Activated CD4-positive, alpha-beta T cell treated with anti-CD3 and anti-CD28 coated beads, Interleukin-2, amount 10 ng/mL, durations not matched to agents 7 days and 5 days (primary cell): ENCODE measurements around the gene NFATC2. TPM values are rescaled to one million over a fixed set of nuclear protein-coding genes. Genes with fewer than 3 reads are reported as not detected.
A peak's percentile ranks its signal among the peaks of the same experiment; 100 is the strongest.

Experiments used
- CTCF ChIA-PET: fragments of 350-600 bp; sonication (Branson Sonifier 250); formaldehyde crosslinking; loops from one replicate; lab custom pipeline; 2021; ENCODE audit warnings: antibody characterized with exemption; lab: Charles Lee
- POLR2A ChIA-PET: fragments of 350-600 bp; sonication (Branson Sonifier 250); formaldehyde crosslinking; loops from one replicate; lab custom pipeline; 2021; ENCODE audit warnings: antibody characterized with exemption; lab: Charles Lee
- DNase-seq: peaks from one replicate; pipeline ENCODE4 v3.0.0-alpha.2; 2020
- H3K27ac Mint-ChIP-seq: one replicate; pipeline ENCODE4 v1.8.0; 2021; ENCODE audit warnings: mild to moderate bottlenecking, moderate library complexity, mixed read lengths
- H3K27me3 Mint-ChIP-seq: one replicate; pipeline ENCODE4 v1.8.0; 2021; ENCODE audit warnings: mixed read lengths
- H3K36me3 Mint-ChIP-seq: one replicate; pipeline ENCODE4 v1.8.0; 2021; ENCODE audit warnings: low read depth, mixed read lengths
- H3K4me1 Mint-ChIP-seq: one replicate; pipeline ENCODE4 v1.8.0; 2021; ENCODE audit warnings: mixed read lengths
- H3K4me3 Mint-ChIP-seq: one replicate; pipeline ENCODE4 v1.8.0; 2021; ENCODE audit warnings: mild to moderate bottlenecking, moderate library complexity, mixed read lengths
- H3K9me3 Mint-ChIP-seq: one replicate; pipeline ENCODE4 v1.8.0; 2021; ENCODE audit warnings: mixed read lengths
- total RNA-seq, 2 experiments: library from RNA; stranded (reverse); gene quantifications; one replicate each; pipeline ENCODE4 v1.2.3, GENCODE V29; 2021

NFATC2 gene
- total RNA-seq, 2 experiments from 2014 or later: 62.0 to 68.8 TPM

DNA sequence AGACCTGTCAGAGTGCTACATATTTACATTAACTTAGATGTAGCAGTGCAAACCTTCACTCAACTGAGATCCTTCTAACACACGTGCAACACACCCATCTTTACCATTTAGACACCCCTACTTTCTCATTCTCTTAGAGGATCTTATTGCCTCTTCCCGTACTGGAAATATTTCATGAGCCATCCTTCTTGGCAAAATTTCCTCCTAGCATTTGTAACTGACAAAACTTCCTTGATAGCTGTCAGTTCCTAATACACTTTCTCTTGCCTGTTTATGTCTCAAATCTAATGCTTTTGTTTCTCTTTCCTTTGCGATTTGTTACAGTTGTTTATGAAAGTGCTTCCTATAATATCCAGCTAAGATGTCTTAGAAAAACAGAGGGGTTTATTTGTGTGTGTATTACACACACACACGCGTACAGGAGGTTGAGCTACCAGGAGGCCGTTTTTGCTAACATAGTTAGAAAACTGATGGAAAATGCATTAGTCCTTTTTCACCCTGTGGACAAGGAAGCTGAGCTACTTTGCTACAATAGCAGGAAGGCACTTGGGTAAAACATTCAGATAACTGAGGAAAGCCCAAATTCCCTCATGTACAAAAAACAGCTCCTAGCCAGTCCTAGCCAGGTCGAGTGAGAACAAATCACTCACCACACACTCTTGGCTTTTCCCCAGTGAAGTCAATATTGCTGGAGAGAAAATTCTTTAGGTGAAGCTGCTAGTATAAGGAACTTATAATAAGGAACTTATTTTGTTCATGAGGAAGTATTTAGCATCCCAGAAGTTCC, 153.6 kb downstream of the NFATC2 start:
- H3K4me3 Mint-ChIP-seq: no peak overlapping the region
- H3K9me3 Mint-ChIP-seq: no peaks in the 10 kb centered on the region
- ChIA-PET CTCF (interaction anchor here (1.0 to 1.4 kb wide), 4 partner anchors 10 to 206 kb away, joined by 3 to 5 read pairs (median 4); no protein-coding TSS in a partner anchor), POLR2A (no interaction called here)
- H3K27me3 Mint-ChIP-seq: no peaks in the 10 kb centered on the region
- H3K27ac Mint-ChIP-seq: peak overlapping the region; percentile 76
- H3K4me1 Mint-ChIP-seq: peaks cover 65% of the 10 kb centered on the region
- peaks cover 70% of the 10 kb centered on the region for H3K36me3 Mint-ChIP-seq
- DNase-seq: no peak

DNA sequence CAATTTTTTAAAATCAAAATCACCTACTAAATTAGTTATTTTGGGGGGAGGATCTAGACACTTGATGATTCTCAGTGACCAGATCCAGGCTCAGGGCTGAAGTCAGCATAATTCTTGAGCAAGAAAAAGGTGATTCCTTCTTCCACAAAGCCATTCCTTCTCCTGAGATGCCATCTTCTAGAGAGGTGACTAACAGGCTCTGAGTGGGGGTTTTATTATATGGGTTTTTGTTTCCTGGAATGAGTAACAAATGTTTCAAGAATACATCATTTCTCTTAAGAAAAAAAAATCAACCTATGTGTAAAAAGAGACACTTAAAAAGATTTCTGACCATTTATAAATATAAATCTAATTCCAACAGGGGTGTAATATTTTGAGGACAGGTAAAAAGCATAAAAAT, 154.3 kb downstream of the NFATC2 start:
- H3K4me1 Mint-ChIP-seq: peaks cover 65% of the 10 kb centered on the region
- peaks cover 73% of the 10 kb centered on the region for H3K36me3 Mint-ChIP-seq
- CTCF ChIA-PET: interaction anchor here (1.2 kb wide), 1 partner anchor 207 kb away, joined by 3 read pairs; no protein-coding TSS in a partner anchor
- no peak for DNase-seq
- no peak overlapping the region for H3K27ac Mint-ChIP-seq
- H3K9me3 Mint-ChIP-seq: no peaks in the 10 kb centered on the region
- no peak overlapping the region for H3K4me3 Mint-ChIP-seq
- H3K27me3 Mint-ChIP-seq: no peaks in the 10 kb centered on the region
- POLR2A ChIA-PET: no interaction called here

DNA sequence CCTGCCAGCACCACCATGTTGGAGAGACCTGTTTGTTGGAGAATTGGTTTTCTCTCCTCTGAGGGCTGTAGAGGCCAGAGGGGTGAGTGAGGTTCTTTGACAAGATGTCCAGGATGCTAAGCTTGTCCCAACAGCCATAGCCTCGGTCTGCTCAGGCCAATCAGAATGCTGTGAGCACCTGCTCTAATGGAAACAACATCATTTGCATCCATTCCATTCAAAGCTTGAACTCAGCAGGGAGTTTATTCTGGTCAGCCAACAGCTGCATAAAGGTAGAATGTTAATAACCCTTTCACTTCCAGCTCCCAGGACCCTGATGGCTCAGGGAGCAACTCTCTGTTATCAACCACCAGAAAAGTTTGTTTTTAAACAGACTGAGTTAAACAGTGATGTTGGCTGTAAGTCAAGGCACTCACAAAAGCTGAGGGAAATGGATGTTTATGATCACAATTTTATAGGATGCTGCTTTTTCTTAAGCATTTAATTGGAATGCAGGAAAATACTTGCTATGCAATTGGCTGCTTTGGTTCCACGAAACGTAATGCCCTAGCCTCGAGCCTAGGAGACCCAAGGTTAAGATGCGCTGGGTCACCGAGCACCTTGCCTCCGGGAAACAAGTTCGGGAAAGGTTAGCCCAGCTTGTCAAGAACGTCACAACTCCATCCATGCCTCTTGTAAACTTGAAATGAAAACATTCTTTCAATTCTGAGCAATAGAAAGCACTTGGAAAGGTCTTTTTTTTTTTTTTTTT, 155.2 kb downstream of the NFATC2 start:
- CTCF ChIA-PET: interaction anchor here (1.0 to 2.0 kb wide), 3 partner anchors 9 to 223 kb away, joined by 3 to 9 read pairs (median 6); no protein-coding TSS in a partner anchor
- POLR2A ChIA-PET: no interaction called here
- no peak for DNase-seq
- Mint-ChIP-seq H3K4me1 (peaks cover 65% of the 10 kb centered on the region), H3K9me3 (no peaks in the 10 kb centered on the region), H3K27me3 (no peaks in the 10 kb centered on the region), H3K27ac (no peak overlapping the region), H3K36me3 (peaks cover 64% of the 10 kb centered on the region), H3K4me3 (no peak overlapping the region)

DNA sequence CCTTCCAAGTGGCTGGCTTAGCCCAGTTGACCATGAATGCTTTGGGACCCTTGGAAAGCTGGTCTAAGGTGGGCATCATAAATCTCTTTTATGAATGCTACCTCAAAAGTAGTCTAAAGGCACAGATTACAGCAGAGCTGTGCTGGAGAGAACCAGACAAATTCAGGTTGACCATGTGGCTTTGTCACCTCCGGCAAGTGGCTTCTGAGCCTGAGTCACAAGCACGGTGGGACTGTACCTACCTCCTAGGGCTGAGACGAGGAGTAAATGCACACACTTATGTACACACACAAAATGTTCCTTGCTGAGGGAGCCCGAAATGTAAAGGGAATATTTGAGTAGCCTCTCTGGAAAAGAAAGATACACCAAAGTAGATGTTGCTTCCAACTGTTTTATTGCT, 155.9 kb downstream of the NFATC2 start:
- no peaks in the 10 kb centered on the region for H3K9me3 Mint-ChIP-seq
- no peaks in the 10 kb centered on the region for H3K27me3 Mint-ChIP-seq
- H3K36me3 Mint-ChIP-seq: peaks cover 58% of the 10 kb centered on the region
- H3K4me1 Mint-ChIP-seq: peaks cover 65% of the 10 kb centered on the region
- CTCF ChIA-PET: interaction anchor here (0.8 to 2.0 kb wide), 10 partner anchors 9 to 224 kb away, joined by 3 to 9 read pairs (median 4); partner anchors contain the start of gene NFATC2
- peak overlapping the region; percentile 7 for H3K27ac Mint-ChIP-seq
- POLR2A ChIA-PET: no interaction called here
- H3K4me3 Mint-ChIP-seq: no peak overlapping the region
- peak; percentile 23 for DNase-seq

DNA sequence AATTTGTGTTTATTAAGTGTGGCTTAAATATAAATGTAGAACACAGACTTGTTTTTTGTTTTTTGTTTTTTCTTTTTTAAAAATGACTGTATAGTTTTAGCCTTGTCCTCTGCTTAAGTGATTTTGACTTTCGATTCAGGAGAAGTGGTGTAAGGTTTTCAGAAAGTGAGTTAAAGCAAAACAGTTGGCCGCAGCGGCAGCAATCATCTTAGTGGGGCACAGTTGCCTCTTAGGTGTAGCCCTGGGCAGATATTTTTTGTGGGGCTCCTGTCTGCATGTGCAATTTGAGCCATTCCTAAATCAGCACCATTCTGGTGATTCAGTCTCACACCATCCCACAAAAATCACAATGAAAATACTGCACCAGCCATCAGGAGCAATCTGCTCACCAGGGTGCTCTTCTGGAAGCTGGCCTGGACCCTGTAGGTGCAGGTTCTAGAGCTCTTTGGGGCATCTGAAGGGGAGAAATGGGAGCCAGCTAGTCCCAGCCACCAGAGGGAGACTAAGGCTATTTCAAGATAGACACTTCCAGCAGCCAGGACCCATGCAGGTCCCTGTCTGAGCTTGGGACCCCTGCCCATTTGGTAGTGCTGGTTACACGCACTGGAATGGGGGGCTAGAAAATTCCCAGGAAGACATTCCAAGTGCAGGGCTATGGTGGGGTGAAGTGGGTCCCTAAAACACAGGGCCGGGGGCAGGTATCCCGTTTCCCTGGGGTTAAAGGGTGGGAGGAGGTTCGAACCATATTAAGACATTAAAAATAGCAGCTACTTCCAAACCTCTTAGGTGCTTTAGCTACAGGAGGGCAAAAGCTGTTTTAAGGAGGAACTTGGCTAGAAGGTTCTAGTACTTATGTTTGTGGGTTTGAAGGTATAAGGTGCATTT, 156.6 kb downstream of the NFATC2 start:
- Mint-ChIP-seq H3K4me3 (no peak overlapping the region), H3K9me3 (no peaks in the 10 kb centered on the region), H3K27ac (peak overlapping the region; percentile 3), H3K27me3 (no peaks in the 10 kb centered on the region), H3K4me1 (peaks cover 61% of the 10 kb centered on the region), H3K36me3 (peaks cover 53% of the 10 kb centered on the region)
- POLR2A ChIA-PET: no interaction called here
- peak; percentile 36 for DNase-seq
- CTCF ChIA-PET: interaction anchor here (0.8 to 2.0 kb wide), 10 partner anchors 10 to 225 kb away, joined by 3 to 9 read pairs (median 4); partner anchors contain the start of gene NFATC2

DNA sequence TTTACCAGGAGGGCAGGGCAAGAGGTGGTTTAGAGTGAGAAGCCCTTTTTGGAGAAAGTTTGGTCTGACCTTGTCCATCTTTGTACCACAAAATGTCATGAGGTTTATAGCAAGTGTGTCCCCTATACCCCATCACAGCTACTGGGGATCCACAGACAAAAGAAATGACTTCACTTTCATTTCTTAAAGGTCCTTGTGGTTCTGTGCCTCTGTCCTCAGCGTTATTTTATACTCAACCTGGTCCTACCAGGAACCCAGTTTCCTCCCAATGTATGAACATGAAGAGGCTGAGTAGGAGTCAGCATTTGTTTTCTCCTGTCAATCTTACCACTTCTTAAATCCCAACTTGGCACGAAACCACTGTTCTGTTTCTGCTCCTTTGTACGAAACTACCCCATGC, 157.6 kb downstream of the NFATC2 start:
- CTCF ChIA-PET: interaction anchor here (0.6 to 1.7 kb wide), 3 partner anchors 15 to 1641 kb away, joined by 3 to 5 read pairs (median 3); no protein-coding TSS in a partner anchor
- no peak overlapping the region for H3K4me3 Mint-ChIP-seq

DNA sequence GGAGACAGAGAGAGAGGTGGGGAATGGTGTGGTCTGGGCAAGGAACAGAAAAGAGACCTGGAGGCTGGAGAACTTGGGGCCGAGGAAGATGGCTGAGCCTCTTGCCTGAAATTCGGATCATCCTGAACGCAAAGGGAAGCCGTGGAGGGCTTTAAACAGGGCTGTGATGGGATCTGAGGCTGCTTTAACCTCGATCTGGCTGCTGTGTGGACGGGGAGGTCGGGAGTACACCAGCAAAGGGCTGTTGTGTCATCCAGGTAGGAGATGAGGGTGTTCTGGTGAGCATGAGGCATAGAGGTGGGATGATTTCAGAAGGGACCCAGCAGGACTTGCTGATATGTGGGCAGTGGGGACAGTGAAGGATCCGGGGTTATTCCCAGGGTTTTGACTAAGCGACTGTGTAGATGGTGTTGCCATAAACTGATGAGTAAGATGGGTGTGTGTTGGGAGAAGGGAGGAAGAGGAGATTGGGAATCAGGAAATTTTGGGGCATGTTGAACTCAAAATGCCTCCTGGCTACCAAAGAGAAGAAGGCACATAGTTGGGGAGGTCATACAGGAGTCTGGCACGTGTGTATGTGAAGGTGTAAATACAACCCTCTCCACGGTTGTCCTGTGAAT, 158.5 kb downstream of the NFATC2 start:
- Mint-ChIP-seq H3K36me3 (peaks cover 34% of the 10 kb centered on the region), H3K27ac (peak overlapping the region; percentile 26)
- POLR2A ChIA-PET: no interaction called here

More for the DNA sequence above, 157.6 kb downstream of the NFATC2 start:
- Mint-ChIP-seq H3K36me3 (peaks cover 43% of the 10 kb centered on the region), H3K4me1 (peaks cover 50% of the 10 kb centered on the region), H3K27me3 (no peaks in the 10 kb centered on the region), H3K27ac (no peak overlapping the region), H3K9me3 (no peaks in the 10 kb centered on the region)
- no peak for DNase-seq
- POLR2A ChIA-PET: interaction anchor here (0.6 kb wide), 1 partner anchor 403 kb away, joined by 3 read pairs; no protein-coding TSS in a partner anchor

DNA sequence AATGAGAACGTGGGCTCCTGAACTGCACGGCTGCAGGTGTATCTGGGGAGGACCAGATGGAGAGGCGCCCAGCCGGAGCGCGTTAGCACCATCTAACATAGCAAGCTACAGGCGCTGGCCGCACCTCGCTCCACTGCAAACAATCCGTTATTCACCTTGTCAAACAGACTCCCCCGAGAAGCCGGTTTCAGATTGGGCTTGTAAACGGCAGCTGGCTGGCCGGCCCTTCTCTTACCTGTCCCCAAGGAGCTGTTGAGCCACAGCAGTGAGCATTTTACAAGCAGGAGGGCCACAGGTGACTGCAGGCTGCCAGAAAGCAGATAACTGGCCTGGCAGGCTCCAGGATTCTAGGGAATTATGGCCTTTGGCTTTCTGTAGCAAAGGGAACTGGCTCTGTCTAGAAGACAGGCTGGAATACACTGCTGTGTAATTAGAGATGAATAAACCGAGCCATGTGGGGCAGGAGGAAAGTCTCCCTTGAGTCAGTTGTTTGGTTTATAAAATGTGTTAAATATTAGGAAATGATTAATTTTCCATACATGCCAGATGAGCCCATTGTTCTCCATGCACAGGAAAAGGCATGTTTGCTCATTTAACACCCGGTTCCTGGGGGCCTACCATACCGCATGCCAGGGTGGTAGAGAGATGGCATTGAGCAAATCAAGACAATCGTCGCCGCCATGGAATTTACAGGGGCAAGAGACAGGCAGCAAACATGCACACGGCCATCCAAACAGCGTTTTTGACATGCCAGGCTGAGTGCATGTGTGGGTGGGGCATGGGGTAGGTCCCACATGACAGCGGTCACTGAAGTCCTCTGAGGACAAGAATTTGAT, 159.3 kb downstream of the NFATC2 start:
- Mint-ChIP-seq H3K4me3 (no peak overlapping the region), H3K27ac (no peak overlapping the region), H3K9me3 (no peaks in the 10 kb centered on the region), H3K36me3 (peaks cover 28% of the 10 kb centered on the region), H3K4me1 (peaks cover 35% of the 10 kb centered on the region), H3K27me3 (no peaks in the 10 kb centered on the region)
- CTCF ChIA-PET: interaction anchor here (1.2 kb wide), 1 partner anchor 17 kb away, joined by 3 read pairs; no protein-coding TSS in a partner anchor
- POLR2A ChIA-PET: no interaction called here
- no peak for DNase-seq

More for the DNA sequence above, 158.5 kb downstream of the NFATC2 start:
- no peak for DNase-seq
- Mint-ChIP-seq H3K9me3 (no peaks in the 10 kb centered on the region), H3K27me3 (no peaks in the 10 kb centered on the region), H3K4me3 (no peak overlapping the region), H3K4me1 (peaks cover 42% of the 10 kb centered on the region)
- CTCF ChIA-PET: interaction anchor here (1.3 kb wide), 1 partner anchor 14 kb away, joined by 3 read pairs; no protein-coding TSS in a partner anchor

DNA sequence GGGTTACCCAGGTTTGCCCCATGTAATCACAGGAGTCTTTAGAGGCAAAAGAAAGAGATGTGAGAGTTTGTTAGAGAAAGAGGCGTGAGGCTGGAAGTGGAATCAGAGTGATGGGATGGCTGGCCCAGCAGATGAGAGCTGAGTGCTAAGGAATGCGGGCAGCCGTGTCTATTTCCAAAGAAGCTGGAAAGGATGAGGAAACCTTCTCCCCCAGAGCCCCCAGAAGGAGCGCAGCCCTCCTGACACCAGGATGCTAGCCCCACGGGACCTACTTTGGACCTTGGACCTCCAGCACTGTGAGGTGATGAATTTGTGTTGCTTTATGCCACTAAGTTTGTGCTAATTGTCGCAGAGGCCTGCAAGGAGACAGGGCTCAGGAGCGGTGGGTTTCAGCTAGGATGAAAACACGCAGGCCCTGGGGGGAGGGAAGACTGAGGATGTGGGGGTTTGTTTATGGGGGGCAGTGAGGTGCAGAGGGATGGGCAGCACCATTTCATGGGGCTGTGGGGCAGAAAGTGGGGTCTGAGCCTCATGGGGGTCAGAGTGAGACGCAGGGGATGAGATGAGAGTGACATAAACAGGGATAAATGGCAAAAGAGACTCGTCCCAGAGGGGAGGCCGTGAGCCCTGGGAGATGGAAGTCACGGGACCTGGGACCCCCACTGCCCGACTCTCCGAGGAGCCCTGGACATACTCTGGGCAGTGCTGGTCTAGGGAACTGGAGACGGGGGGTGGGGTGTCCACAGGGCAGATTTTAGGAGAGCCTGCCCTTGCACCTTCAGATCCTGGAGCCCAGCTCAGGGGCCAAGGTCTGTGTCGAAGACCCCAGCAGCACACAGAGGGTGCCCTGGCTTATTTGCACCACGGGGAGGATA, 160.2 kb downstream of the NFATC2 start:
- H3K36me3 Mint-ChIP-seq: peaks cover 23% of the 10 kb centered on the region

DNA sequence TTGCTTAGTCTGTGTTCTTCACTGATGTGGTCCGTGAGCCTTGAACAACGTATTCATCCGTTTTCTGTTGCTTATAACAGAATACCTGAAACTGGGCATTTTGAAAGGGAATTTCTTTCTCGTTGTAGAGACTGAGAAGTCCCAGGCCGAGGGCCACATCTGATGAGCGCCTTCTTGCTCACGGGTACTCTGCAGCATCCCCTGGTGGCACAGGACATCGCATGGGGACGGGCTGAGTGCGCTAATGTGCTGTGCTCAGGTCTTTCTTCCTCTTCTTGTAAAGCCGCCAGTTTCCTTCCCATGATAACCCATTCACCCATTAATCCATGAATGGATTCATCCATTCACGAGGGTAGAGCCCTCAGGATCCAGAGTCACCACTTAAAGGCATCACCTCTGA, 161.0 kb downstream of the NFATC2 start:
- Mint-ChIP-seq H3K9me3 (no peaks in the 10 kb centered on the region), H3K27ac (no peak overlapping the region), H3K36me3 (peaks cover 22% of the 10 kb centered on the region), H3K4me3 (no peak overlapping the region), H3K27me3 (no peaks in the 10 kb centered on the region), H3K4me1 (peaks cover 23% of the 10 kb centered on the region)
- CTCF ChIA-PET: interaction anchor here (1.9 kb wide), 1 partner anchor 213 kb away, joined by 6 read pairs; no protein-coding TSS in a partner anchor
- POLR2A ChIA-PET: no interaction called here
- DNase-seq: no peak

More for the DNA sequence above, 160.2 kb downstream of the NFATC2 start:
- DNase-seq: no peak
- Mint-ChIP-seq H3K4me1 (peaks cover 27% of the 10 kb centered on the region), H3K27ac (no peak overlapping the region), H3K27me3 (no peaks in the 10 kb centered on the region), H3K9me3 (no peaks in the 10 kb centered on the region), H3K4me3 (no peak overlapping the region)
- ChIA-PET CTCF (interaction anchor here (1.2 to 1.9 kb wide), 2 partner anchors 17 to 213 kb away, joined by 3 to 6 read pairs; no protein-coding TSS in a partner anchor), POLR2A (no interaction called here)
